NCI-H460 (cell line): Measurements from ENCODE around the gene OR6M1. TPM values are rescaled to one million over a fixed set of nuclear protein-coding genes. Genes with fewer than 3 reads are reported as not detected.

Experiments used
- DNase-seq: peaks from one replicate; pipeline ENCODE4 v3.0.0-alpha.2; 2016; ENCODE audit warnings: low read depth; ENCODE audit errors: extremely low read depth
- polyA plus RNA-seq: library from polyadenylated mRNA; depleted of rRNA; stranded (reverse); fragments of >200 nt; gene quantifications from 2 replicates; pipeline ENCODE4 v1.2.3, GENCODE V29; 2014; cell fraction: nucleus; rRNA removed
- total RNA-seq: library from RNA; depleted of rRNA; stranded (reverse); fragments of >200 nt; shearing (Covaris generic); gene quantifications from 2 replicates; pipeline ENCODE4 v1.2.3, GENCODE V29; 2014; rRNA removed

OR6M1 gene, protein sequence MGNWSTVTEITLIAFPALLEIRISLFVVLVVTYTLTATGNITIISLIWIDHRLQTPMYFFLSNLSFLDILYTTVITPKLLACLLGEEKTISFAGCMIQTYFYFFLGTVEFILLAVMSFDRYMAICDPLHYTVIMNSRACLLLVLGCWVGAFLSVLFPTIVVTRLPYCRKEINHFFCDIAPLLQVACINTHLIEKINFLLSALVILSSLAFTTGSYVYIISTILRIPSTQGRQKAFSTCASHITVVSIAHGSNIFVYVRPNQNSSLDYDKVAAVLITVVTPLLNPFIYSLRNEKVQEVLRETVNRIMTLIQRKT
- total RNA-seq, result not detected in 2 replicates
- not detected in 2 replicates for polyA plus RNA-seq

GRCh38 chr11:123806249-123806648, at the start of gene OR6M1:
Gene OR6M1 (minus strand): TSS chr11:123806349. CDS start chr11:123806349, 0 bp downstream.
- no peak for DNase-seq

GRCh38 chr11:123853038-123853437, 46.9 kb upstream of the OR6M1 start:
- no peak for DNase-seq

DNA sequence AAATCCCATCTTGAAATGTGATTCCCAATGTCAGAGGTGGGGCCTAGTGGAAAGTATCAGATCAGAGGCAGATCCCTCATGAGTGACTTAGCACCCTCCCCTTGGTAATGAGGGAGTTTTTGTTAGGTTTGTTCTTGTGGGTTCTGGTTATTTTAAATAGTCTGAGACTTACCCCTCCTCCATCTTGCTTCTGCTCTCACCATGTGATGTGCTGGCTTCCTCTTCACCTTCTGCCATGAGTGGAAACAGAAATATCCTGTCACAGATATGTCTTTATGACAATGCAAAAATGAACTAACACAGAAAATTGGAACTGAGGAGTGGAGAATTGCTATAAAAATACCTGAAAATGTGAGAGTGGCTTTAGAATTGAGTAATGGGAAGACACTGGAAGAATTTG, 46.2 kb upstream of the OR6M1 start:
- no peak for DNase-seq

DNA sequence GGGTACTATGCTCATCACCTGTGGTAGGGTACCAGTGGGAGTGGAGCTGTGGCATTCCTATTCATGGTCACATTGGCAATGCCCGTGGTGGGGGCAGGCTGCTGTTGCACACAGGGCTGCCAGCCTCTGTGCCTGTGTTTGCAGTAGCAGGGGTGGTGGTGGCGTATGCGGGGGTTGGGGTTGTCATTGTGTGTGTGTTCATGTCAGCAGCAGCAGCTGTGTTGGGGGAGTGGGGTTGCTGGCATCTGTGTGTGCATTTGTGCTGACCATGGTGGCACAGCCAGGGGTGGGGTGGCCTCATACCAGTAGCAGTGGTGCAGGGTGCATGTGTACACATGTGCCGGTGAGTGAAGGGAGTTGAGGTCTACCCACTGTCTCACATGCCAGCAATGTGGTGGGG, 45.0 kb upstream of the OR6M1 start:
- no peak for DNase-seq

GRCh38 chr11:123841174-123841573, 35.0 kb upstream of the OR6M1 start:
- no peak for DNase-seq

GRCh38 chr11:123839131-123839530, 33.0 kb upstream of the OR6M1 start:
- no peak for DNase-seq

DNA sequence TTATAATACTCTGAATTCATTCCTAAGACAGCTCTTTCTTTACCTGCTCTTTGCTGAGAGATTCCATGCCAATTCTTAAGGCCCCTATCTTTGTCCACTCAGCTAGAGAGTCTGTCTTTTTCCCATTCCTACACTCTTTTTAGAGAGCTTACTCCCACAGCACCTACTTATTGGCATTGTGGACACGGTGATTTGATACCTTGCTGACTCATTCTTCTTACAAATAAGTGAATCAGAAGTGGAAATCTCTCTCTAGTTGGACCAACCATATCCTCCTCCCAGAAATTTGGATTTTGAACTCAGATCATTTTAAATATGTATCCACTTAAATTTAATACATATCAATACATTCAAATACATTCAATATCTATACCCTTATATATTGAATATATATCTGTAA, 32.5 kb upstream of the OR6M1 start:
- DNase-seq, result no peak

- no peak for DNase-seq
These were observed 32.0 kb upstream of the OR6M1 start for GRCh38 chr11:123838199-123838598.

- no peak for DNase-seq
These were observed 26.9 kb upstream of the OR6M1 start for GRCh38 chr11:123833095-123833494.

GRCh38 chr11:123829745-123830144, 23.6 kb upstream of the OR6M1 start:
- no peak for DNase-seq

- DNase-seq, result no peak
These were observed 16.4 kb upstream of the OR6M1 start for GRCh38 chr11:123822599-123822998.

DNA sequence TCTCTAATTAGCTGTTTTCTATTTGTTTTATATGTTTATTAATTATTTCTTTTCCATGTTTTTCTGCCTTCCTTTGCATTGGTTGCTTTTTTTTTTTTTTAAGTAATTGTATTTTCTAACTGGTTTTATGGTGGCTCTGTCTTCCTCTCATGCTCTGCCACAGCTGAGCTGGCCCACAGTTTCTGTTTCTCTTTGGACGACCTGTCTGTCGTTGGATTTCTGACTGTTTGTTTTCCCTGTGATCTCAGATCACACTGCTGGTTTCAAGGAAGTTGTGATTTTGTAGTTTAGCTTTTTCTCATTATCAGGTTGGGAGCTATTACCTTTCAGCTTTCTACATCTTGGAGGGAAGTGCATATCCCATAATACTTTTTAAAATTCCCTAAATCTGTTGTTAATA, 15.9 kb upstream of the OR6M1 start:
- DNase-seq, result no peak

- no peak for DNase-seq
These were observed 9.0 kb upstream of the OR6M1 start for GRCh38 chr11:123815122-123815521.

GRCh38 chr11:123801765-123802164, 4.4 kb downstream of the OR6M1 start:
- DNase-seq, result no peak

DNA sequence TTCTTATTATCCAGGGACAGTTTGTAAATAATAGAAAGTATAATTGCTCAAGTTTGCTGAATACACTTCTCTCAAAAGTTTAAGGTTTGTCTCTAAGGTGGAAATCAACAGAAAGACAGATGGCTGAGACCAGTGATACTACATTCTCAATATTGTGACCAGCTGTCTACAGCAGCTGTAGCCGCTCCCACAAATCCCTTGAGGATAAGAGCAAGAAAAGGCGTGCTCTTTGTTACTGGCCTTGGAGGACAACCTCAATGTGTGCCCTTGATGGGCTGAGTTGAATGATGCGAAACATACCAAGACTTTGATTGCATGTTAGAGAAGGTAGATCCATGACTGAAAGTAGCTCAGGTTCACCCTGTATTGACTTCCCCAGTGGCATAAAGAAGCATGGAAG, 6.1 kb downstream of the OR6M1 start:
- DNase-seq, result no peak

GRCh38 chr11:123799438-123799837, 6.7 kb downstream of the OR6M1 start:
- DNase-seq, result no peak

GRCh38 chr11:123798513-123799252, 7.5 kb downstream of the OR6M1 start:
- no peak for DNase-seq

GRCh38 chr11:123798079-123798478, 8.1 kb downstream of the OR6M1 start:
- no peak for DNase-seq

DNA sequence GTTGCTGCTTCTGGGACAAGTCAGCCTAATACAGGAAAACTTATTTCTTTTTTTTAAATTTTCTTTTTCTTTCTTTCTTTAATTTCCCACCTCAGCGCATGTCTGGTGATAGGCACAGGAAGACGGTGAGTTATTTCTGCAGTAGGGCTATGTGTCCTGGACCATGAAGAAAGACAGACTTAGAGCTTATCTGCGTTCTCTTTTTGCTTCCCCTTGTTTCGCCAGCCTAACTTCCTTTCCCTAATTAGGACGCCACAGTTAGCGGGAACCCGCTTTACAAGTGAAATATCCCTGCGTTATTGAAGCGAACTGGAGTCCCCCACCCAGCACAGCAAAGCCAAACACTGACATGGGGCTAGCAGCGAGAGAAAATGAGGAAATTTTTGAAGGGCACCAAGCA, 8.6 kb downstream of the OR6M1 start:
- DNase-seq, result no peak

- no peak for DNase-seq
These were observed 9.0 kb downstream of the OR6M1 start for GRCh38 chr11:123797114-123797513.

- no peak for DNase-seq
These were observed 9.9 kb downstream of the OR6M1 start for GRCh38 chr11:123796226-123796625.

- DNase-seq, result no peak
These were observed 22.6 kb downstream of the OR6M1 start for GRCh38 chr11:123783536-123783935.
